HG02870 (cell line): ENCODE results near the gene TBCD.
"Not testable (repeated sequence)": the region's sequence is repeated elsewhere in the genome, so short reads cannot be mapped to it uniquely, and the experiment has no call there.

Experiments used
- ATAC-seq: cut with Tn5 transposase; IDR thresholded peaks from one replicate; pipeline ENCODE4 v1.9.1; 2021; ENCODE audit warnings: mild to moderate bottlenecking, moderate library complexity; ENCODE audit not compliant: unreplicated experiment

Gene TBCD

DNA sequence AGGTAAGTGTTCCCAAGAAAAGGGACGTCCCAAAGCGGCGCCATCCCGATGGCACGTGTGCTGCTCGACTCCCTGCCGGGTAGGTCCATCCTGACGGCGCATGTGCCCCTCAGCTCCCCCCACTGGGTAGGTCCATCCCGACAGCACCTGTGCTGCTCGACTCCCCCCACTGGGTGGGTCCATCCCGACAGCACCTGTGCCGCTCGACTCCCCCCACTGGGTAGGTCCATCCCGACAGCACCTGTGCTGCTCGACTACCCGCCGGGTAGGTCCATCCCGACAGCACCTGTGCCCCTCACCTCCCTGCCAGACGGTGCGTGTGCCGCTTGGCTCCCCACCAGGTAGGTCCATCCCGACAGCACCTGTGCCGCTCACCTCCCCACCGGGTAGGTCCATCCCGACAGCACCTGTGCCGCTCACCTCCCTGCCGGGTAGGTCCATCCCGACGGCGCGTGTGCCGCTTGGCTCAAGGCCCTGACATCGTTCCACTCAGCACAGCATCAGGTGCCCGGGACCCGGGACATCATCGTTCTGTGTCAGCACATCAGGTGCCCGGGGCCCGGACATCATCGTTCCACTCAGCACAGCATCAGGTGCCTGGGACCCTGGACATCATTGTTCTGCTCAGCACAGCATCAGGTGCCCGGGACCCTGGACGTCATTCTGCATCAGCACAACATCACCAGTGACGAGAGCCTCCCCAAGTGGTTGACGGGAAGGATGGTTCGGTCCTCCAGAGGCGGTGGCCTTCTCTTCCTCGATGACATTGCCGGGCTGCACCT is 22.2 kb upstream of the TBCD start:
- no peak for ATAC-seq

GRCh38 chr17:82732118-82732743 is 19.6 kb upstream of the TBCD start:
- ATAC-seq, result no peak

DNA sequence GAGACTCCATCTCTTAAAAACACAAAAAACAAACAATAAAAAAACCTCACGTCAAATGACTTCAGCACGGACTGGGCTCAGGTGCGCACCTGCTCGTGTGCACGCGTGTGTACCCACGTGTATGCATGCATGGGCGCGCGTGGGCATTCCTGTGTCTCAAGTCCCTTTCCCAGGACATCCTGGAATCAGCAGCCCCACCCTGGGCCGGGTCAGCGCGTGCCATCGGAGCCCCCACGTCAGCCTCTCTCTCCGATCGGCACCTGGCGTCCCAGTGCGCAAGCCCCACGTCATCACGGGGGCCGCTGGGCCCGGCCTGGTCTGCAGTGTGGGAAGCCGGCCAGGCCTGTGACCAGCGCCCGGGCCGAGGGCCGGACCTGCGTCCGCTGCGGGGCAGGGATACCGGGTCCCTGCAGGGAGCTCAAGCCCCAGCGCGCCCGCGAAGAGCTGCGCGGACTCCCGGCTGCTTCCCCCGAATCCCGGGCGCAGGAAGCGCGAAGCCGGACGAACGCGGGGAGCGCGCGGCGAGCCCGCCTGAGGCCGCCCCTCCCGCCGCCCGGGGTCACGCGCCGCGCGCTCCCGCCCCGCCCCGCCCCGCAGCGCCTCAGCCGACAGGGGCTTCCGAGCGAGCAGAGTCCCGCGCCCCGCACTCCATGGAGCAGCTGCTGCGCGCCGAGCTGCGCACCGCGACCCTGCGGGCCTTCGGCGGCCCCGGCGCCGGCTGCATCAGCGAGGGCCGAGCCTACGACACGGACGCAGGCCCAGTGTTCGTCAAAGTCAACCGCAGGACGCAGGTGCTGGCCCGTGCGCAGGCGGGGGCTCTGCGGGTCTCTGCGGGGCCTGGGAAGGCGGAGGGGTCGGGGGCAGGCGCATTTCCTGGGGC is 16.6 kb upstream of the TBCD start, which contains the start of gene FN3K:
Gene FN3K (plus strand): TSS at position 629 of the 880 bp plus-strand sequence. CDS start 22 bp downstream, at position 651.
- ATAC-seq, result no peak

GRCh38 chr17:82736511-82737185 is 15.2 kb upstream of the TBCD start:
- no peak for ATAC-seq

GRCh38 chr17:82737967-82738877 is 13.6 kb upstream of the TBCD start:
- ATAC-seq, result no peak

DNA sequence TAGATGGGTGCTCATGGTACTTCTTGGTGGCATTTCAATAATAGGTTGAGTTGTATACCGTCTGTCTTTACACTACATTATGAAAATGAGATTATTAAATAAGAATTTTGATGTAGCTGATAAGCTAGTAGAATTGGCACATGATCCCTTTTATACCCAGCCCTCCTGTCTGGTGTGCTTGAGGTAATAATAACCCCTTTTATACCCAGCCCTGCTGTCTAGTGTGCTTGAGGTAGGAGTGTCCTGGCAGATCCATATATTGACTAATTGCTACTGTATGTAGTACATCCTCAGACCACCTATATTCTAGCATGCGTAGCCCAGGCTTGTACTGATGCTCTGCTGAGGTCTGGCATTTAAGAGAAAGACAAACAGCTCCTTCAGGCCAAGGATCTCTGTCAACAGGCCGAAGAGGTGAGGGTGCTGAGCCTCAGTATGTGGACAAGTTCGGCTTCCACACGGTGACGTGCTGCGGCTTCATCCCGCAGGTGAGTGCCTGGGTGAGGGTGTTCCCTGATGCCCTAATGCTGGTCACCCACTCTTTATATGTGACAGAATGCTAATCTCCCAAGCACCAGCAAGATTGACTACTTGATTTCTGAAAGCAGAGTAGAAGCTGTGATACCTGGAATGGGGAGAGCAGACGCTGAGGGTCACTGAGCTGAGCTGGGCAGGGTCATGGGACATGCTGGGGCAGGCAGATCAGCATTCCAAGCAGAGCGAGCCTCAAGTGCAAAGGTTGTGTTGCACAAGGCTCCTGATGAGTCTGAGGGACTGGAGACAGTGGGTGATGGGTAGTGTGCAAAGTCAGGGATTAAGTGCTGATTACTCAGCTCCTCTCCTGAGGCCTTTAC is 10.7 kb upstream of the TBCD start:
- no peak for ATAC-seq

GRCh38 chr17:82743344-82744219 is 8.3 kb upstream of the TBCD start:
- ATAC-seq, result no peak

- ATAC-seq, result not testable (repeated sequence)
Observed at GRCh38 chr17:82744736-82745135, 7.1 kb upstream of the TBCD start.

- no peak for ATAC-seq
Observed at GRCh38 chr17:82745524-82745923, 6.3 kb upstream of the TBCD start.

DNA sequence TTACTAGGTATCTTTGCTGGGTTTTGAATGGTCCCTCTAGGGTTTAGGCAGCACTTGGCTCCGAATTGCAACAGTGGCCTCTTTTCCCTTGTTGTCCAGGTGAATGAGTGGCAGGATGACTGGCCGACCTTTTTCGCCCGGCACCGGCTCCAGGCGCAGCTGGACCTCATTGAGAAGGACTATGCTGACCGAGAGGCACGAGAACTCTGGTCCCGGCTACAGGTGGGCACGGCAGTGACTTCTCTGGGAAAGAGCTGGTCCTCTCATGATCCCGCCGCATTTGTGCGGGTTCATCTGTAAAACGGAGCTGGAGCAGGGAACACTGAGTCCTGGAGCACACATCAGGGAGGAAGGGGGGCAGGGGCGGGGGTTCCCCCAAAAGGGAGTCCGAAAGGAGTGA is 3.1 kb upstream of the TBCD start:
- ATAC-seq, result no peak

DNA sequence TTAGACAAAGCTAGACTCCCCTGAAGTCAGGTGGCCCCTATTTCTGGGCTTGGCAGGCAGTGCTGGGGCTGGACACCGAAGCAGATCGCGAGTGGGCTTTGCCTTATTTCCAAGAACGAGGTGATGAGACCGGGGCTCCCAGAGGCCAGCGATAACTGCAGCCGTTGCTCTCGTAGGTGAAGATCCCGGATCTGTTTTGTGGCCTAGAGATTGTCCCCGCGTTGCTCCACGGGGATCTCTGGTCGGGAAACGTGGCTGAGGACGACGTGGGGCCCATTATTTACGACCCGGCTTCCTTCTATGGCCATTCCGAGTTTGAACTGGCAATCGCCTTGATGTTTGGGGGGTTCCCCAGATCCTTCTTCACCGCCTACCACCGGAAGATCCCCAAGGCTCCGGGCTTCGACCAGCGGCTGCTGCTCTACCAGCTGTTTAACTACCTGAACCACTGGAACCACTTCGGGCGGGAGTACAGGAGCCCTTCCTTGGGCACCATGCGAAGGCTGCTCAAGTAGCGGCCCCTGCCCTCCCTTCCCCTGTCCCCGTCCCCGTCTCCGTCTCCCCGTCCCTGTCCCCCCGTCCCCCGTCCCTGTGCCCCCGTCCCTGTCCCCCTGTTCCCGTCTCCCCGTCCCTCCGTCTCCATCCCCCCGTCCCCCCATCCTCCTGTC is 1.5 kb upstream of the TBCD start:
- ATAC-seq, result no peak

- ATAC-seq, result no peak
Observed at GRCh38 chr17:82751171-82751570, 694 bp upstream of the TBCD start.

DNA sequence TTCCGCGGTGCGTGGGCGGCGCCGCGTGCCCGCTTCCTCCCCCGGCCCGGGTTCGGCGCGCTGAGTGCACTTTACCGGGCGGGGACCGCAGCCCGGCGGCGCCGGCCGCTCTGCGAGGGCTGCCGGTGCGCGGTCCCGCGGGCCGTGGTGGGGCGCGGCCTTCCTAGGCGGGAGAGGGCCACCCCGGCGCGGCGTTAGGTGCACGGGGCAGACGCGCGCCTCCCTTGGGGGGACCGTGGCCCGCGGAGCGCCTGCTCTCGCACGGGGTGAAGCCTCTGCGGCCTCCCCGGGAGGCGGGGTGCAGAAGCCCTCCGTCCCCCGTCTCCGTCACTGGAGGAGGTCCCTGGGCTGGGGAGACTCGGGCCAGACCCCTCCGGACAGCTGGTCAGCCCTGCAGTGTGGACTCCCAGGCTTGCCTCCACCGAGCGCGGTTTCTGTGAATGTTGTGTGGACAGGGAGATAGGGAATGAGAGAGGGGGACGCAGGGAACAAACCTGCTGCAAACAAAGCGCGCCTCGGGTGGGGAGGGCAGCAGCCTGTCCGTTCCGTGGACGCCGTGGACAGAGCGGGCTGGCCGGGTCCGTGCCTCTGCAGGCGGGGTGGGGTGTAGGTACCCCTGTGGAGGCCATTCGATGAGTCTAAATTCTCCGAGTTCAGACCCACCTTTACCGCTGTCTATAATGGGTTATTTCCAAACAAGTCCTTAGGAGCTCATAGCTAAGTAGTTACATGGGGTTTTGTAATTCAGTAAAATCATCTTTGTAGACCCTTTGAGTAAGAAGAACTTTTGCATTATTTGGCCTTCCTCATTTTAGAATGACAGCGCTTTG is 721 bp downstream of the TBCD start:
- peak; percentile 21 for ATAC-seq

DNA sequence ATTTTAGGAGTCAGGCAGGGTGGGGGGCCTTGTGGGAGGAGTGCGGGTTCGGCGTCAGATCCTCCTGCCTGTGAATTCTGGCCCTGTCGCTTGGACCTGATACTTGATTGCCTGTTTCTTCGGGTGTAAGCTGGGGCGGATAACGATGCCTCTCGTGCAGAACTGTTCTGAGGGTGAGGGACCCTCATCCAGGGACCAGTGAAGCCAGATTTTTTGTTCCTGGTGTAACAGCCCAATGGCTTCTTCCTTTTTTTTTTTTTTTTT is 1.3 kb downstream of the TBCD start:
- ATAC-seq, result no peak

GRCh38 chr17:82754297-82755208 is 2.7 kb downstream of the TBCD start:
- ATAC-seq, result no peak

- ATAC-seq, result no peak
Observed at GRCh38 chr17:82756166-82756565, 4.3 kb downstream of the TBCD start.
